ENCODE data around the gene INVS. TPM values are rescaled to one million over a fixed set of nuclear protein-coding genes. Genes with fewer than 3 reads are reported as not detected.

The INVS gene
- total and polyA plus RNA-seq, 2 donors (not counting 3 experiments of a cell fraction or from before 2014, with no cell fraction given), result 8.5 to 17.9 TPM

DNA sequence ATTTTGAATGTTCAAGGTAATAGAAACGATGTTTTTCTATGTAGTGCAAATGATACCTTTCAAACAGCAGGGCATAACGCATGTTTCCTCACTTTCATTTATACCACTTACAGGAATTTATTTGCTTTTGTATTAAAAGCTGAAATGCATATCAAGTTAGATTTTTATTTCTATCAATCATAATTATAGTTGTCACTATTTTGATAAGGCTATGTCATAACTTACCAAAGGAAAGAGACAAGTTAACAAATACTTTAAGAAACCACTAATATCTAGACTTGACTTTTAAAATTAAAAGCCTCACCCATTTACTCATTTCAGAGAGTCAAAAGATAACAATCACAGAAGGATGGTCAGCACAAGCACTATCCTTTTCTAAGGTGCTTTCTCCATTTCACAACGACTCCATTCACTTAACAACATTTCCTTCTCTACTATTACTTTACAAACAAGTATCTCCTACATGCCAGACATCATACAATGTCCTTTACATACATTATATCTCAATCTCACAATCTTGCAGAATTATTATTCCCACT, 12.9 kb upstream of the INVS start:
- Histone ChIP-seq H4K20me1 (replicated peaks; ENCODE audit: control insufficient read depth, extremely low read depth, insufficient read depth, low read length) (peaks cover 35% of the 10 kb centered on the region), H3K9me1 (replicated peaks; ENCODE audit: control insufficient read depth, extremely low read depth, insufficient read depth, low read length) (peaks cover 2% of the 10 kb centered on the region), H3K4me2 (ENCODE audit: insufficient read depth, low read length) (no peak overlapping the region), H2AFZ (ENCODE audit: low read depth, low read length) (no peak overlapping the region), H3K4me1 (ENCODE audit: control insufficient read depth, extremely low read depth, insufficient read depth, low read length) (peaks cover 38% of the 10 kb centered on the region), H3K9me3 (replicated peaks; ENCODE audit: control insufficient read depth, insufficient read depth, low read length) (no peaks in the 10 kb centered on the region), H3K27me3 (ENCODE audit: control insufficient read depth in 2 of 2, insufficient read depth in 2 of 2, low read length in 2 of 2) (no peaks in the 10 kb centered on the region), H3K79me2 (ENCODE audit: control insufficient read depth, insufficient read depth, low read length) (peaks cover 47% of the 10 kb centered on the region), H3K36me3 (ENCODE audit: control insufficient read depth in 2 of 2, extremely low read depth in 1 of 2, insufficient read depth in 2 of 2, low read length in 2 of 2) (no peaks in the 10 kb centered on the region), H3K9ac (replicated peaks; ENCODE audit: extremely low read depth, insufficient read depth, low read length) (no peak overlapping the region), H3K27ac (ENCODE audit: insufficient read depth, low read depth, low read length) (no peak overlapping the region), H3K4me3 (replicated peaks in 1 of 3; ENCODE audit: insufficient read depth in 1 of 3, low read depth in 1 of 3, low read length in 3 of 3) (no peak overlapping the region)
- no TSS peak for BruUV-seq (replicated peaks)
- dilution Hi-C loops (cut with MboI; ENCODE audit: extremely low pct_ligation_motif_present, low sequenced_read_pairs) (no loop called here), intact Hi-C loops (cut with micrococcal nuclease) (loop anchor here (2.0 to 5.0 kb wide), 3 partner anchors 23 to 501 kb away; no protein-coding TSS in a partner anchor)
- TF ChIP-seq GATA2 (IDR thresholded peaks at IDR 0.05; ENCODE audit: insufficient read depth, insufficient read length, low read depth, low read length) (no peak), MYC (IDR thresholded peaks at IDR 0.05; ENCODE audit: low read depth, low read length) (no peak), MAX (IDR thresholded peaks at IDR 0.05; ENCODE audit: insufficient read depth, insufficient read length) (no peak), FOS (IDR thresholded peaks at IDR 0.05; ENCODE audit: borderline replicate concordance, insufficient read depth, low read length) (no peak), POLR2A (IDR thresholded peaks at IDR 0.05; ENCODE audit: low read depth, low read length) (no peak), JUN (IDR thresholded peaks at IDR 0.05; ENCODE audit: borderline replicate concordance, insufficient read depth, insufficient read length, low read depth) (no peak), EZH2 (IDR thresholded peaks at IDR 0.05; ENCODE audit: borderline replicate concordance, low read depth, low read length, severe bottlenecking) (no peak), CTCF (IDR thresholded peaks at IDR 0.05; ENCODE audit: extremely low read depth in 1 of 2, insufficient read depth in 1 of 2, low read depth in 1 of 2, low read length in 2 of 2) (no peak), POLR2AphosphoS5 (IDR thresholded peaks at IDR 0.05; ENCODE audit: insufficient read depth, low read depth, low read length) (no peak)
- ChIA-PET POLR2A (interaction anchor here (1.5 kb wide), 1 partner anchor 13 kb away, joined by 4 read pairs; the partner anchor contains the start of genes ERP44 and INVS), CTCF (interaction anchor here (1.5 kb wide), 1 partner anchor 136 kb away, joined by 5 read pairs; no protein-coding TSS in a partner anchor)
- no peak for FAIRE-seq
- DNase-seq (ENCODE audit: low read depth, low spot score), result no peak
